Measurements from ENCODE around the gene TNFSF11. TPM values are rescaled to one million over a fixed set of nuclear protein-coding genes. Genes with fewer than 3 reads are reported as not detected.

Gene TNFSF11
- total and polyA plus RNA-seq, 2 experiments from 2014 or later, result not detected

DNA sequence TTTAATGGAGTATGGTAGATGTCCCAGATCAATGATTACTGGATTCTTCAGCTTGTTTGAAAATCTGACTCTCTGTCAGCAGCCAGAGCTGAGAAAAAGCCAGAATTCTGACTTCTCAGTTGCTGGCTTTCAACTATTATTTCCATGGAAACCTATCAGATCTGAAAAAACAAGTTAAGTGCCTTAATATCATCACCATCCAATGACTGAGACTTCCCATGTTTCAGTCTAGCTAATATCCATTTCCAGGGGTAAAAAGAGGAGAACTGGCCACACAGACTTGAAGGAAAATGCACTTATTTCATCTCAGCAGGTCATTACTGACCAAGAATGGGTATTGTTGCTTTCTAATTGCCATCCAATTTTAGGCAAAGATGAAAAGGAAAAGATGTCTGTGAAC is 75.2 kb downstream of the TNFSF11 start:
- H3K36me3 ChIP-seq (ENCODE audit: low read depth), result no peaks in the 10 kb centered on the region
- in situ Hi-C loops (cut with MboI), result no loop called here
- H4K20me1 ChIP-seq (ENCODE audit: insufficient read depth), result no peaks in the 10 kb centered on the region
- no peaks in the 10 kb centered on the region for H3K4me1 ChIP-seq (ENCODE audit: insufficient read depth)
- H2AFZ ChIP-seq, result no peak overlapping the region
- H3K4me2 ChIP-seq (ENCODE audit: unreplicated experiment), result no peak overlapping the region
- no peaks in the 10 kb centered on the region for H3F3A ChIP-seq (ENCODE audit: insufficient read depth)
- TF ChIP-seq EZH2 (IDR thresholded peaks at IDR 0.05; ENCODE audit: insufficient read depth, poor library complexity, severe bottlenecking), result no peak
- TF ChIP-seq EZH2phosphoT487 (IDR thresholded peaks at IDR 0.05; ENCODE audit: insufficient read depth, low read depth), result no peak
- H3K4me3 ChIP-seq, result no peak overlapping the region
- no peak overlapping the region for H3K27ac ChIP-seq
- no peak overlapping the region for H3K9ac ChIP-seq
- H3K79me2 ChIP-seq (ENCODE audit: insufficient read depth), result no peaks in the 10 kb centered on the region
- peaks cover 34% of the 10 kb centered on the region for H3K27me3 ChIP-seq (replicated peaks; ENCODE audit: insufficient read depth)
- no peak for DNase-seq
- no peaks in the 10 kb centered on the region for H3K9me2 ChIP-seq (ENCODE audit: insufficient read depth)
- H3K9me3 ChIP-seq (ENCODE audit: low read depth), result no peaks in the 10 kb centered on the region

DNA sequence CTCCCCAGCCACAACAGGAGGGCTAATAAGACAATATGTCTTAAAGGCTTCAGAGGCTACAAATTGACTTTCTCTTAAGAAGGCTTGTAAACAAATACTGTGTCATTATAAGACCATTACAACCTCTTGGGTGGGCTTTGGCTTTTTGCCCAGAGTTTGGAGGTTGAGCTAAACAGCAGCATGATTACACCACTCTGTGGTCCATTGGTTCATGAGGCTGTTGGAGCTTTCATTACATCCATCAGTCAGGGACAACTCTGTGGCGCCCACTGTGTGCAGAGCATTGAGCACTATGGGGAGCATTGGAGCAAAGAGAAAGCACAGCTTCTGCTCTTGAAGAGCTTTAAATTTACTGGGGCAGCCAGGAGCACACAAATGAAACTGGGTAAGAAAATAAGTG is 75.9 kb downstream of the TNFSF11 start:
- peaks cover 35% of the 10 kb centered on the region for H3K27me3 ChIP-seq (replicated peaks; ENCODE audit: insufficient read depth)
- no peaks in the 10 kb centered on the region for H3K36me3 ChIP-seq (ENCODE audit: low read depth)
- 79 to 92% methylated on average over 1 of the region's 1 CpG for WGBS, 2 experiments (ENCODE audit: low coverage in 1 of 2, low lambda C conversion rate in 2 of 2, missing lambda C conversion rate in 2 of 2)
- H3K4me3 ChIP-seq, result no peak overlapping the region
- no peak overlapping the region for H3K4me2 ChIP-seq (ENCODE audit: unreplicated experiment)
- no peaks in the 10 kb centered on the region for H3K9me3 ChIP-seq (ENCODE audit: low read depth)
- no peak for DNase-seq
- in situ Hi-C loops (cut with MboI), result no loop called here
- no peaks in the 10 kb centered on the region for H3K79me2 ChIP-seq (ENCODE audit: insufficient read depth)
- H3K9me2 ChIP-seq (ENCODE audit: insufficient read depth), result no peaks in the 10 kb centered on the region
- no peak overlapping the region for H3K27ac ChIP-seq
- no peak for TF ChIP-seq EZH2 (IDR thresholded peaks at IDR 0.05; ENCODE audit: insufficient read depth, poor library complexity, severe bottlenecking)
- no peak for TF ChIP-seq EZH2phosphoT487 (IDR thresholded peaks at IDR 0.05; ENCODE audit: insufficient read depth, low read depth)
- H3K4me1 ChIP-seq (ENCODE audit: insufficient read depth), result no peaks in the 10 kb centered on the region
- no peaks in the 10 kb centered on the region for H3F3A ChIP-seq (ENCODE audit: insufficient read depth)
- no peak overlapping the region for H2AFZ ChIP-seq
- no peaks in the 10 kb centered on the region for H4K20me1 ChIP-seq (ENCODE audit: insufficient read depth)
- H3K9ac ChIP-seq, result no peak overlapping the region

- Histone ChIP-seq H3F3A (ENCODE audit: insufficient read depth) (no peaks in the 10 kb centered on the region), H3K4me3 (no peak overlapping the region), H4K20me1 (ENCODE audit: insufficient read depth) (no peaks in the 10 kb centered on the region), H3K9ac (no peak overlapping the region), H3K4me2 (ENCODE audit: unreplicated experiment) (no peak overlapping the region), H3K9me3 (ENCODE audit: low read depth) (no peaks in the 10 kb centered on the region), H3K9me2 (ENCODE audit: insufficient read depth) (no peaks in the 10 kb centered on the region), H3K36me3 (ENCODE audit: low read depth) (no peaks in the 10 kb centered on the region), H3K4me1 (ENCODE audit: insufficient read depth) (no peaks in the 10 kb centered on the region), H3K27me3 (replicated peaks; ENCODE audit: insufficient read depth) (peaks cover 42% of the 10 kb centered on the region), H3K79me2 (ENCODE audit: insufficient read depth) (no peaks in the 10 kb centered on the region), H2AFZ (no peak overlapping the region), H3K27ac (no peak overlapping the region)
- in situ Hi-C loops (cut with MboI), result no loop called here
- DNase-seq, result no peak
- TF ChIP-seq EZH2phosphoT487 (IDR thresholded peaks at IDR 0.05; ENCODE audit: insufficient read depth, low read depth) (no peak), EZH2 (IDR thresholded peaks at IDR 0.05; ENCODE audit: insufficient read depth, poor library complexity, severe bottlenecking) (no peak)
- 3 to 14% methylated on average over 3 of the region's 3 CpGs for WGBS, 2 experiments (ENCODE audit: low coverage in 1 of 2, low lambda C conversion rate in 2 of 2, missing lambda C conversion rate in 2 of 2)
Observed at GRCh38 chr13:42650506-42650905, 76.6 kb downstream of the TNFSF11 start.

- H3K9me3 ChIP-seq (ENCODE audit: low read depth), result no peaks in the 10 kb centered on the region
- H2AFZ ChIP-seq, result no peak overlapping the region
- peaks cover 51% of the 10 kb centered on the region for H3K27me3 ChIP-seq (replicated peaks; ENCODE audit: insufficient read depth)
- no peaks in the 10 kb centered on the region for H3K36me3 ChIP-seq (ENCODE audit: low read depth)
- H3K4me2 ChIP-seq (ENCODE audit: unreplicated experiment), result no peak overlapping the region
- H3K27ac ChIP-seq, result no peak overlapping the region
- no peaks in the 10 kb centered on the region for H3K79me2 ChIP-seq (ENCODE audit: insufficient read depth)
- no peaks in the 10 kb centered on the region for H3K9me2 ChIP-seq (ENCODE audit: insufficient read depth)
- WGBS, 2 experiments (ENCODE audit: low coverage in 1 of 2, low lambda C conversion rate in 2 of 2, missing lambda C conversion rate in 2 of 2), result 56 to 57% methylated on average over 6 of the region's 6 CpGs
- TF ChIP-seq EZH2 (IDR thresholded peaks at IDR 0.05; ENCODE audit: insufficient read depth, poor library complexity, severe bottlenecking), result no peak
- no peak for TF ChIP-seq EZH2phosphoT487 (IDR thresholded peaks at IDR 0.05; ENCODE audit: insufficient read depth, low read depth)
- H4K20me1 ChIP-seq (ENCODE audit: insufficient read depth), result no peaks in the 10 kb centered on the region
- no peaks in the 10 kb centered on the region for H3F3A ChIP-seq (ENCODE audit: insufficient read depth)
- H3K9ac ChIP-seq, result no peak overlapping the region
- no peak overlapping the region for H3K4me3 ChIP-seq
- in situ Hi-C loops (cut with MboI), result no loop called here
- no peak for DNase-seq
- H3K4me1 ChIP-seq (ENCODE audit: insufficient read depth), result no peaks in the 10 kb centered on the region
Observed at GRCh38 chr13:42651936-42652641, 78.1 kb downstream of the TNFSF11 start.
